Measurements from ENCODE around the gene RNF150. TPM values are rescaled to one million over a fixed set of nuclear protein-coding genes. Genes with fewer than 3 reads are reported as not detected.
A peak's percentile ranks its signal among the peaks of the same experiment; 100 is the strongest.

RNF150 gene
- total RNA-seq (2021; fragmentation: NEBNext Ultra II Directional; extraction: Animal tissue kit (Norgen Biotek cat#: 25700)) (4.8 and 6.3 TPM in 2 replicates), polyA plus RNA-seq (2011; rRNA removed) (3.4 and 4.3 TPM in 2 replicates), polyA minus RNA-seq (2011; rRNA and poly(A)+ RNA removed) (13.1 and 17.7 TPM in 2 replicates)
- polyA plus RNA-seq (2011; cell fraction: cytosol; rRNA removed): 3.1 TPM
- 7.0 TPM for polyA plus RNA-seq (2011; cell fraction: nucleus; rRNA removed)
- 2.6 to 4.4 TPM (median 3.0 TPM) in 4 replicates for polyA plus RNA-seq (2012, experiment 1 of 2)
- 0.24 TPM for polyA plus RNA-seq (2012, experiment 2 of 2)
- polyA plus RNA-seq (2013, experiment 1 of 2): 2.7 TPM
- 2.6 TPM for polyA plus RNA-seq (2013, experiment 2 of 2)
- 5.7 TPM for polyA minus RNA-seq (2011; cell fraction: cytosol; rRNA and poly(A)+ RNA removed)
- polyA minus RNA-seq (2011; cell fraction: nucleus; rRNA and poly(A)+ RNA removed): 18.4 TPM
- long read RNA-seq, experiment 1, partial matches to known transcripts: 0 of 4 reads
- long read RNA-seq, experiment 1, other reads (novel, unspliced or antisense): 3 of 4 reads
- long read RNA-seq, experiment 2: 0 reads

DNA sequence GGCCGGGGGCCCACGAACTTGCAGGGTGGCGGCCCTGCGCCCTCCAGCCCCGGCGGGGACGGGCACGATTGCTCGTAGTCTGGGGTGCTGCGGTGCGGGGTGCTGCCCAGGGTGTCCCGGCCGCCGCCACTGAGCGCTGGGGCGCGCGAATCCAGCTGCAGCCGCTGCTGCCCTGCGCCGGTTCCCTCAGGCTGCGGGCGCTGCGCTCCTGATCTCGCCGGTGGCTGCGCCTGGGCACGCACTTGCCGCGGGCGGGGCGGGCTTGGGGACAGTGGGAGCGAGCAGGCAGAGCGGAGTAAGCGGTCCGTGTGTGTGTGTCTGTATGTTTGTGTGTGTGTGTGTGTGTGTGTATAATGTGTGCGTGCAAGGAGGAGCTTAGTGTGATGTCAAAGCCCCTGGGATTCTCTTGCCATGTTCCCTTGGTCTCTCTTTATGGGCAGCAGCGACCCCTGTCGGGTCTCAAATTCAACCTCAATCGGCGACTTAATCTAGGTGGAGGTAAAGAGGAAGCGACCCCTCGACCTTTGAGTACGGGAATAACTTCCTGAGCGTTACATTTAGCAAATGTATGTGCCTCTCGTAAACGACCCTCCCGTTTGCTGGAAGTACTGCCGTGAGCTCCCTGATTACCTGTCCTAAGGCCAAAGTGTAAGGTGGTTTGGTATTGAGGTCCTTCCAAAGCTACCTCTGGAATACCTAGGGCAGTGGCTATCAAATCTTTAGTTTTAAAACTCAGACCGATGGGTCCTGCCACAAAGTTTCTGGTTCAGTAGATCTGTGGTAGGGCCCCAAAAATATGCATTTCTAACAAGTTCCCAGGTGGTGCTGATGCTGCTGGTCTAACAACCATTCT is at the start of gene RNF150:
Gene RNF150 (minus strand): TSS at position 324 of the 853 bp plus-strand sequence.
- Histone ChIP-seq H3K79me1 (ENCODE audit: low read depth, low read length) (no peaks in the 10 kb centered on the region), H3K4me1 (replicated peaks in 1 of 4; ENCODE audit: control insufficient read depth in 3 of 4, insufficient read depth in 4 of 4, low read length in 3 of 4) (peaks cover 0 to 7% (median 4%) of the 10 kb centered on the region in 4 experiments; a peak in 4 of 7 replicates), H2BK120ac (replicated peaks; ENCODE audit: low read depth, low read length) (no peak within 1 kb of the TSS), H3K56ac (replicated peaks; ENCODE audit: insufficient read length, low read depth, low read length) (peak within 1 kb of the TSS; percentile 43), H4K8ac (ENCODE audit: extremely low read depth, insufficient read depth, low read length) (peak within 1 kb of the TSS; percentile 99), H3K4ac (replicated peaks; ENCODE audit: insufficient read length, low read depth, low read length) (no peak within 1 kb of the TSS), H3K79me2 (ENCODE audit: control insufficient read depth in 1 of 2, insufficient read depth in 2 of 2, low read length in 2 of 2) (no peaks in the 10 kb centered on the region), H4K91ac (replicated peaks; ENCODE audit: insufficient read length, low read length) (peak within 1 kb of the TSS; percentile 76), H2BK12ac (ENCODE audit: low read depth, low read length) (peak within 1 kb of the TSS; percentile 95), H3K23ac (ENCODE audit: insufficient read length) (no peak within 1 kb of the TSS), H4K5ac (ENCODE audit: insufficient read length, low read depth, low read length) (no peak within 1 kb of the TSS), H3K18ac (ENCODE audit: extremely low read depth, low read length) (peak within 1 kb of the TSS; percentile 53; the same call in 1 of the 2 replicates), H2BK5ac (ENCODE audit: low read depth, low read length) (no peak within 1 kb of the TSS; the same call in 1 of the 2 replicates), H3K14ac (ENCODE audit: insufficient read length) (no peak within 1 kb of the TSS), H2BK15ac (ENCODE audit: low read length) (no peak within 1 kb of the TSS), H3K36me3 (ENCODE audit: control insufficient read depth in 2 of 4, insufficient read depth in 4 of 4, low read length in 3 of 4) (no peaks in the 10 kb centered on the region), H3K9me3 (ENCODE audit: insufficient read depth in 2 of 2, low read depth in 1 of 2, low read length in 1 of 2) (no peaks in the 10 kb centered on the region), H3K4me2 (ENCODE audit: insufficient read depth in 1 of 2, low read depth in 2 of 2, low read length in 2 of 2) (peak within 1 kb of the TSS; percentile 80 to 95), H2AK5ac (ENCODE audit: low read depth, low read length) (no peak within 1 kb of the TSS), H3K27ac (ENCODE audit: low read depth, low read length) (no peak within 1 kb of the TSS), H3K4me3 (ENCODE audit: extremely low read depth in 1 of 4, insufficient read depth in 2 of 4, low read depth in 3 of 4, low read length in 4 of 4) (peak within 1 kb of the TSS; percentile 78 to 87 (median 83)), H2AFZ (ENCODE audit: low read length) (peak within 1 kb of the TSS; percentile 96), H3K27me3 (replicated peaks in 1 of 4; ENCODE audit: control insufficient read depth in 3 of 4, extremely low read depth in 1 of 4, insufficient read depth in 3 of 4, low read length in 3 of 4) (peaks cover 0 to 16% (median 13%) of the 10 kb centered on the region in 4 experiments; a peak in 5 of 7 replicates), H4K20me1 (replicated peaks in 1 of 2; ENCODE audit: control insufficient read depth in 1 of 2, insufficient read depth in 2 of 2, low read length in 2 of 2) (peaks cover 0 to 2% of the 10 kb centered on the region in 2 experiments), H3K23me2 (ENCODE audit: low read depth, low read length) (peaks cover 10% of the 10 kb centered on the region), H3K9ac (replicated peaks in 1 of 4; ENCODE audit: extremely low read depth in 1 of 4, low read depth in 3 of 4, low read length in 3 of 4) (peak within 1 kb of the TSS; percentile 82 to 91 (median 88)), H2BK20ac (ENCODE audit: low read length) (no peak within 1 kb of the TSS)
- POLR2A ChIA-PET (ENCODE audit: partially characterized antibody): interaction anchor here (0.6 to 1.6 kb wide), 3 partner anchors 165 to 759 kb away, joined by 3 to 4 read pairs (median 3); partner anchors contain the start of gene SCOC
- DNase-seq (ENCODE audit: low read depth in 1 of 2, low spot score in 2 of 2) (peak; percentile 73 to 84), FAIRE-seq (peak; percentile 95)
- 7% methylated on average over 28 of the region's 50 CpGs; no CpG with 5 or more reads in 1 of the 2 experiments for WGBS, 2 experiments (ENCODE audit: extremely low coverage in 1 of 2, insufficient coverage in 1 of 2, insufficient read length in 1 of 2, insufficient replicate concordance in 2 of 2, low coverage in 1 of 2, low lambda C conversion rate in 2 of 2, missing lambda C conversion rate in 1 of 2)
- CTCF ChIA-PET (ENCODE audit: partially characterized antibody): interaction anchor here (0.8 to 5.3 kb wide), 36 partner anchors 10 to 450 kb away, joined by 3 to 39 read pairs (median 4); no protein-coding TSS in a partner anchor
- TF ChIP-seq RNF2 (IDR thresholded peaks at IDR 0.05; ENCODE audit: borderline replicate concordance, low read depth, low read length, missing control alignments, poor library complexity, severe bottlenecking): no peak
- TF ChIP-seq BCL11A (IDR thresholded peaks at IDR 0.05; ENCODE audit: low read depth in 2 of 2, low read length in 2 of 2): no peak
- TF ChIP-seq CEBPB (IDR thresholded peaks at IDR 0.05; ENCODE audit: low read depth, low read length): no peak
- TF ChIP-seq, protein P1, sequence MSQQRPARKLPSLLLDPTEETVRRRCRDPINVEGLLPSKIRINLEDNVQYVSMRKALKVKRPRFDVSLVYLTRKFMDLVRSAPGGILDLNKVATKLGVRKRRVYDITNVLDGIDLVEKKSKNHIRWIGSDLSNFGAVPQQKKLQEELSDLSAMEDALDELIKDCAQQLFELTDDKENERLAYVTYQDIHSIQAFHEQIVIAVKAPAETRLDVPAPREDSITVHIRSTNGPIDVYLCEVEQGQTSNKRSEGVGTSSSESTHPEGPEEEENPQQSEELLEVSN (IDR thresholded peaks at IDR 0.05): 0 out of 2 replicates have a peak, but pooled peaks have one; percentile 33
- no peak for TF ChIP-seq SP2 (IDR thresholded peaks at IDR 0.05; ENCODE audit: low read length)
- peak; percentile 56; the same call in 1 of the 2 replicates for TF ChIP-seq CREB1 (IDR thresholded peaks at IDR 0.05)
- no peak for TF ChIP-seq KDM1A (IDR thresholded peaks at IDR 0.05; ENCODE audit: borderline replicate concordance, low read length)
- TF ChIP-seq RBBP5 (IDR thresholded peaks at IDR 0.05; ENCODE audit: borderline replicate concordance, low read depth, low read length): no peak; the same call in 1 of the 2 replicates

Measured in H1 (cell line).